KG1 (cell line): Measurements from ENCODE around the gene SCARF2.
"Not testable (repeated sequence)": the region's sequence is repeated elsewhere in the genome, so short reads cannot be mapped to it uniquely, and the experiment has no call there.

ENCODE experiments used
- DNase-seq: peaks from one replicate; lab custom pipeline; 2025; lab: John Stamatoyannopoulos, UW

Gene SCARF2

DNA sequence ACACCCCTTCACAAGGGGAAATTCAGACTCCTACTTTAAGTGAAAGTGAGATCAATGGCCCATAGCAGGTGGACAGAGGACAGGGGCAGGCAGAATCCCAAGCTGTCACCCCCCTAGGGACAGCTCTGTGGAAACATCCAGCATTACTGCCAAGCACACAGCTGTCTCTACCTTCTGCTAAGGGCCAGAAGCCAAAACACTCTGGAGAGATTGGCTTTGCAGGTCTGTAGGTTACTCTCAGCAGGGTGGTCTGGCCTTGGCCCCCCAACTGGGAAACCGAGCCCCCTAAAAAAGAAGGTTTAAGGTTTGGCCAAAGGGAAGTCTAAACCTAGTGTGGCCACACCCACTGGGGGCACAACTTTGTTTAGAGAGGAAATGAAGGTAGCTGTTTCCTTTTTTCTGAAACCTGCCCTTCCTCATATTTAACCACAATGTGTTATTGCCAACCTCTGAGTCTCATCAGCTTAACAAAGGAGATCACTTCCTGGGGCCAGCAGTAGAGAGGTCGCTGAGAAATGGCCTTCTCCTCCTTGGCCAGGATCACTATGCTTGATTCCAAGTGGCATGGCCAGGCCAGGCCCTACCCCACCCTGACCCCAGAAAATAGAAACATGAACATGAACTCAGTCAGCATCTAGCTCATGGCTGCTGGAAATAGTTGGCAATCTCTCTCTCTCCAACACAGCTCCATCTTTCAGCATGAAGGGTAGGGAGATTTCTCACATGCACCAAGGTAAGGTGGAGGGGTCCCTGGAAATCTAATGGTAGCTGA, 25.9 kb upstream of the SCARF2 start:
- peak; percentile 43 for DNase-seq

DNA sequence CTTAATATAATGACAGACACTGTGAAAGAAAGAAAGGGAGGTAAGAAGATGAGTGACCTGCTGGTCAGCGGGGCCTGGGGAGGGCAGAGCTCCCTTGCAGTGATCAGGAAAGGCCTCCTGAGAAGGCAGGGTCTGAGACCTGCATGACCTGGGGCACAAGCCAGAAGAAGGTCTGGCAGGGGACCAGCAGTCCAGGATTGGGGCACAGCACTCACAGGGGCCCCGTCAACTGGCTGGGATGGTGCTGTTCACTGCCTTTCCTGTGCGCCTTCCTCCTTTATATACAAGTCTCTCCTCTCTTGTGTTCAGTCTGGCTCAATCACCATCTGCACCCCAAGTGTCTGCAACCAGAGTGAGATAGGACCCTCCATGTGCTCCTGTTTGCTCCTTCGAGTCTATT, 22.2 kb upstream of the SCARF2 start:
- no peak for DNase-seq

DNA sequence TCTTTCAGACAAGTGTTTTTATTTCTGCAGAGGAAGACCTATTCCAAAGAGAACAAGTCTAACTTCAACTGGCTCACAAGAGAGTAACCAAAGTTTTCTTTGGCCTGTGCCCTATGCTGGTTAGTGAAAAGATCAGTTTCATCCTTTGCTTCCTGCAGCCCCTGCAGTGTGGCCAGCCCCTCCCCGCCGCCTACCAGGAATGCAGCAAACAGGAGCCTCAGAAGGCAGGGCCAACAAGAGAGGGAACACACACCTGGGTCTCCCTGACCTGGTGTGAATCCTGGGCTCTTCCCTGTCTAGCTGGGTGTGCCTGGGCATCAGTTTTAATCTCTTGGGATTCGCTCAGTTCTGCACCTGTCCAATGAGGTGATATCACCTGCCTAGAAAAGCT, 21.5 kb upstream of the SCARF2 start:
- DNase-seq: no peak

DNA sequence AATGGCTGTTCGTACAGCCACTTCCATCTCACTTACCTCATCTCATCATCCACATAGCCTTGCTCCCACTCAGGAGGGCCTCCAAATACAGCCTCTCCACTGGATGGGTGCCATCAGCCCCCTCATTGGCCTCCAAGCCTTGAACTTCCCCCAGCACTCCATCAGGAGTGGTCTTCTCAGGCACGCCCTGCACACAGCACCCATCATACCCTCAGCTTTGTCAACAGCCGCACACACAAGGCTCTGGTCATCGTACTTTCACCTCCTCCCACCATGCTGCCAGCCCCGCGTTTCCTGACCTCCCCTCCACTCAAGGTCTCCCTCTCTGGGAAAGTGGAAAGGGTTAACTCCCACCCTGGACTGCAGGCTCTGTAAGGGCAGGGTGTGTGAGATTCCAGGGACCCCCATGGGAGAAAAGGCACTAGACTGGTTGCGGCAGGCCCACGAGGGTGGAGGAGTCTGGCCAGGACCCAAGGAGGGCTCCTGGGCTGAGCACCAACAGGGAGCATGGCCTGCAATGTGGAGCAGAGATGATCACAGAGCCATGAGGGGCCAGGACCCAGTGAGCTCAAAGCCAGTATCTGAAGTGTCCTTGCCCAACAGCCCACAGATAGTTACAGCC, 21.0 kb upstream of the SCARF2 start:
- DNase-seq: no peak

DNA sequence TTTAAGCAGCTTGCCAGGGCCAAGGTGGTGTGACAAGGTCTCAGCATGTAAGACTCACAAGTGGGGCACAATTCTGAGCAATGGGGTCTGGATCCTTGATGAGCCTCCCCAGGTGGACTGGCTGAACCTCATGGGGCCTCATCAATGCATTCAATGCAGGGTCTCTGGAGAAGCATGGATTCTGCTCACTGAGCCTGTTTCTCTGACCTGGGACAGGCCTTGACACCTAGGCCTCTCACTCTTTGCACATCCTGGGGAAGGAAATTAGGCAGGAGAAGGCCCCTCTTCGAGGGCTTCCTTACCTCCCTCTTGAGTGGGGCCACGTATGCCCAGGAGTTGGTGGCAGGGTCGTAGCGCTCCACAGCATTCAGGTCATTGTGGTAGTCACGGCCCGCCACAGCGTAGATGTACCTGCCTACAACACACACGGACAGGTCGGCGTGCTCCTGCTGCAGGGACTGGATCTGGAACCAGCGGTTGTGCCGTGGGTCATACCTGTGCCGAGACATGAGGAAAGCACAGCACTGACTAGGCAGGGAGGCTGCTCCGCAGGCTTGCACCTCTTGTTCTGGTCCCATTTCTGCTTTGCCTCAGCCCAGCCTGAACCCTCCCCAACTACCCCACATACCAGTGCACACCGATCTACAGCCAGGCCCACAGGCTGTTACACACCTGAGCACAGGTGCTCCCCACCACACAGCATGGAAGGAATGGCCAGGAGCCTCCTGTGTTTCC, 20.0 kb upstream of the SCARF2 start:
- no peak for DNase-seq

GRCh38 chr22:20456722-20457076, 19.1 kb upstream of the SCARF2 start:
- DNase-seq: no peak

DNA sequence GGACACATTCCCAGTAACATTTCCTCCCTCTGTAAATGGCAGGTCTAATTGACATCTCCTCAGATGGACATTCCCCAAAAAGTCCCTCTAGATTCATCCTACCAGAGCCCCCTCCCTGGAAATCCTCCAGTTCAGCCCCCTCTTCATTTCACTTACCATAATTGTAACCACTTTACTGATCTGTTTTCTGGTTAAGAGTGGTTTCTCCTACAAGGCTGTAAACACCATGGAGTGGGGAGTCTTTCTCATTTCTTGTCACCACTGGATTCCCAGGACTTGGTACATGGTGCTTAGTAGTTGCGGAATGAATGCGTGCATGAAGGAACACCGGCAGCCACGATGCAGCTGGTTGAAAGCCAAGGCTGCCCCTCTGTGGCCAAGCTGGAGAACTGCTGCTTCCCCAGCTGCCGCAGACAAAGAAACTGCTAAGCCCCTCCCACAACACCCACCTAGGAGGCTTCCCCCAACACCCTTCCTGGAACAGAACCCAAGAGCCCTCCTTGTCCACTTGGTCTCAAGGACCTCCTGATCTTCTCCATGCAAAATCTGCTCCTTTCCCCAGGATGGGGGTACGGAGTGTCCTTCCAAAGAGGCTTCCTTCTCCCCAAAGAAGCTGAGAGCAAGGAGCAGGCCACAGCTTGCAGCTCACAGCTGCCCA, 18.6 kb upstream of the SCARF2 start:
- DNase-seq: peak; percentile 52

- no peak for DNase-seq
These were observed 18.1 kb upstream of the SCARF2 start for GRCh38 chr22:20455709-20456063.

DNA sequence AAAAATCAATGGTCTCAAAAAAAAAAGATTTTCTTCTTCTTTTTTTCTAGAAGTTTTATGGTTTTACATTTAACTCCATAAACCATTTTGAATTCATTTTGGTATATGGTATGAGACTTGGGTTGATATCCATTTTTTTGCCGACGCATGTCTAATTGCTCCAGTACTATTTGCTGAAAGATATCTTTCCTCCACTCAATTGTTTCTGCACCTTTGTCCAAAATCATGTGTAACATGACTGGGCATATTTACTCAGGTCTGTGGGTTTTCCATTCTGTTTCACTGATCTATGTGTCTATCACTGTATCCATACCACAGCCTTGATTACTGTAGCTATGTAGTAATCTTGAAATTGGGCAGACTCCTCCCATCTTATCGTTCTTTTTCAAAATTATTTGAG, 15.6 kb upstream of the SCARF2 start:
- no peak for DNase-seq

GRCh38 chr22:20451920-20452319, 14.3 kb upstream of the SCARF2 start:
- DNase-seq: no peak

GRCh38 chr22:20451129-20451778, 13.6 kb upstream of the SCARF2 start:
- not testable (repeated sequence) for DNase-seq

GRCh38 chr22:20450551-20450906, 12.9 kb upstream of the SCARF2 start:
- no peak for DNase-seq

GRCh38 chr22:20449819-20450550, 12.4 kb upstream of the SCARF2 start:
- no peak for DNase-seq

DNA sequence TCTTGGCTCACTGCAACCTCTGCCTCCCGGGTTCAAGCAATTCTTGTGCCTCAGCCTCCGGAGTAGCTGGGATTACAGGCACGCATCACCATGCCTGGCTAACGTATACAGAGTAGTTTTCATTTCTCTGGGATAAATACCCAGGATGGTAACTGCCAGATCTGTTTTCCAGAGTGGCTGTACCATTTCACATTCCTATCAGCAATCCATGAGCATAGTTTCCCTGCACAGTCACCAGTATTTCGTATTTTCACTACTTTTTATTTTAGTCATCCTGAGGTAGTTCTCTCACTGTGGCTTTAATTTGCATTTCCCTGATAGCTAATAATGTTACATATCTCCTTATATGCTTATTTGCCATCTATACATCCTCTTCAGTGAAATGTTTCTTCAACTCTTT, 11.0 kb upstream of the SCARF2 start:
- DNase-seq: no peak

DNA sequence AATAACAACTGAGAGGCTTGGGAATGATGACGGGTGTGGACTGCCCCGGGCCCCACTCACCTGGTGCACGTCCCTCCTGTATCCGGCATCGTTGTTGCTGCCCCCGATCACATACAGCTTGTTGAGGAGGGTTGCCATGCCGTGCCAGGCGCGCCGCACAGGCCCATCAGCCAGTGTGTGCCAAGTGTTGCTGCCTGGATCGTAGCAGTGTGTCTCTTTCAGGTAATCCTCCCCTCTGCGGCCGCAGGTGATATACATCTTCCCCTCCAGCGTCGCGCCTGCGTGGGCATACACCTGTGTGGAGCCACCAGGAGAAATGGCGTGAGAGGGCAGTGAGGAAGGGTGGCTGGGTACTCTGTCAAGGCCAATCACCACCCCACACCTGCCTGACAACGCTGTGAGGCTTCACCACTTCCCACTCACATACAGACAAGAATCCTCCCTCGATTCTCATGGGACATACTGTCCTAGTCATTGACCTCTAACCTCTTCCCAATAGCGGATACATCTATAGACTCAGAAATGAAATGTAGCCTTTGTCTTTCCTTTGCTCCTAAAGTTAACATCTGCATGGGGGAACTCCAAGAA, 8.9 kb upstream of the SCARF2 start:
- no peak for DNase-seq

DNA sequence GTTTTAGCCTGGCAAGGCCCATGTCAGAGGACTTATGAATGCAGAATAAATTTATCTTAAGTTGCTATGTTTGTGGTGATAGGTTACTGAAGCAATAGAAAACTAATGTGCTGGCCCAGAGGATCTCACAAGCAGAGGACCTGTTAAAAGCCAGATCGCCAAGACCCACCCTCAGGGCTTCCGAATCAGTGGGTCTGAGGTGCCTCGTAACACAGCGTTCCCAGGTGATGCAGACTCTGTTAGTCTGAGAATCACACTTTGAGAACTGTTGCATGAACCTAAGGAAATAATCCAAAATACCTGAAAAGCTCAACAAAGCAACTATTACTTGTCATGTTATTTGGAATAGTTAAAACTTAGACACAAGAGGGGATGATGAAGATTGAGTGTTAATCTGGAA, 6.7 kb upstream of the SCARF2 start:
- DNase-seq: no peak

GRCh38 chr22:20442485-20443284, 5.1 kb upstream of the SCARF2 start:
- no peak for DNase-seq

GRCh38 chr22:20441631-20442484, 4.2 kb upstream of the SCARF2 start:
- DNase-seq: no peak
